ENCODE results near the gene RIC3.

The RIC3 gene

GRCh38 chr11:8066036-8066910 is 102.6 kb downstream of the RIC3 start:
- DNase-seq, result no peak

- no peak for DNase-seq
Measured at GRCh38 chr11:8065031-8065430, 103.8 kb downstream of the RIC3 start.

GRCh38 chr11:8063324-8063723 is 105.5 kb downstream of the RIC3 start:
- no peak for DNase-seq

- no peak for DNase-seq
Measured at GRCh38 chr11:8062781-8063257, 106.0 kb downstream of the RIC3 start.

GRCh38 chr11:8061555-8062428 is 107.0 kb downstream of the RIC3 start:
- DNase-seq, result no peak

GRCh38 chr11:8060801-8061554 is 107.8 kb downstream of the RIC3 start:
- DNase-seq, result no peak

GRCh38 chr11:8060146-8060719 is 108.6 kb downstream of the RIC3 start:
- DNase-seq, result no peak

- no peak for DNase-seq
Measured at GRCh38 chr11:8059571-8060011, 109.2 kb downstream of the RIC3 start.

- no peak for DNase-seq
Measured at GRCh38 chr11:8059030-8059429, 109.8 kb downstream of the RIC3 start.

- DNase-seq, result no peak
Measured at GRCh38 chr11:8058216-8058615, 110.6 kb downstream of the RIC3 start.

- DNase-seq, result no peak
Measured at GRCh38 chr11:8056810-8057463, 111.9 kb downstream of the RIC3 start.
